Smooth muscle cell (in vitro differentiated cells): ENCODE data around the gene ARHGAP11A. TPM values are rescaled to one million over a fixed set of nuclear protein-coding genes. Genes with fewer than 3 reads are reported as not detected.

Experiments used
- DNase-seq: peaks from one replicate; lab custom pipeline; 2025; ENCODE audit not compliant: unreplicated experiment; lab: John Stamatoyannopoulos, UW
- H2AFZ ChIP-seq: fragments of 200-600 bp; sonication (generic); 2 replicates; pipeline ENCODE4 v1.6.0; 2016; ENCODE audit warnings: antibody characterized with exemption, low read depth, mild to moderate bottlenecking
- H3F3A ChIP-seq: fragments of 200-600 bp; sonication (generic); 2 replicates; pipeline ENCODE4 v1.6.0; 2017; ENCODE audit warnings: antibody characterized with exemption, low read depth
- H3K27ac ChIP-seq: fragments of 200-600 bp; sonication (generic); 2 replicates; pipeline ENCODE4 v1.5.1; 2016; ENCODE audit warnings: low read depth, mild to moderate bottlenecking
- H3K27me3 ChIP-seq: fragments of 200-600 bp; sonication (generic); 2 replicates; pipeline ENCODE4 v1.6.1; 2016; ENCODE audit warnings: low read depth, mild to moderate bottlenecking
- H3K36me3 ChIP-seq: fragments of 200-600 bp; sonication (generic); 2 replicates; pipeline ENCODE4 v1.5.1; 2016; ENCODE audit warnings: low read depth
- H3K4me1 ChIP-seq: fragments of 200-600 bp; sonication (generic); 2 replicates; pipeline ENCODE4 v1.5.1; 2016; ENCODE audit warnings: low read depth
- H3K4me2 ChIP-seq: fragments of 200-600 bp; sonication (generic); 2 replicates; pipeline ENCODE4 v1.6.0; 2016; ENCODE audit warnings: mild to moderate bottlenecking
- H3K4me3 ChIP-seq: fragments of 200-600 bp; sonication (generic); 2 replicates; pipeline ENCODE4 v1.5.1; 2016; ENCODE audit warnings: mild to moderate bottlenecking
- H3K79me2 ChIP-seq: fragments of 200-600 bp; sonication (generic); 2 replicates; pipeline ENCODE4 v1.6.0; 2016; ENCODE audit warnings: low read depth, mild to moderate bottlenecking
- H3K9ac ChIP-seq: fragments of 200-600 bp; sonication (generic); 2 replicates; pipeline ENCODE4 v1.6.0; 2016; ENCODE audit warnings: low read depth
- H3K9me3 ChIP-seq: fragments of 200-600 bp; sonication (generic); replicated peaks from 2 replicates; pipeline ENCODE4 v1.5.1; 2016; ENCODE audit warnings: low read depth
- H4K20me1 ChIP-seq: fragments of 200-600 bp; sonication (generic); 2 replicates; pipeline ENCODE4 v1.6.0; 2016; ENCODE audit warnings: low read depth
- CTCF ChIP-seq: fragments of 200-600 bp; sonication (generic); IDR thresholded peaks from 2 replicates; pipeline ENCODE4 v1.5.1; 2017; ENCODE audit warnings: borderline replicate concordance, mild to moderate bottlenecking, antibody characterized with exemption; ENCODE audit not compliant: insufficient read depth, poor library complexity, severe bottlenecking
- whole genome bisulfite sequencing: methylation state at CpG from one replicate; pipeline ENCODE4 v1.1.7; 2016; ENCODE audit warnings: low lambda C conversion rate; 5-methylcytosine and 5-hydroxymethylcytosine counted together
- polyA plus RNA-seq: library from polyadenylated mRNA; unstranded; fragments of >200 nt; fragmentation: Nextera tagmentation; extraction: Ambion mirVana; gene quantifications from 2 replicates; pipeline ENCODE4 v1.2.1, GENCODE V29; 2016
- total RNA-seq: library from RNA; depleted of rRNA; stranded (reverse); fragments of >200 nt; gene quantifications from 2 replicates; pipeline ENCODE4 v1.2.3, GENCODE V29; 2014

The ARHGAP11A gene
- total and polyA plus RNA-seq, 2 experiments from 2014 or later, result 7.8 to 9.1 TPM

DNA sequence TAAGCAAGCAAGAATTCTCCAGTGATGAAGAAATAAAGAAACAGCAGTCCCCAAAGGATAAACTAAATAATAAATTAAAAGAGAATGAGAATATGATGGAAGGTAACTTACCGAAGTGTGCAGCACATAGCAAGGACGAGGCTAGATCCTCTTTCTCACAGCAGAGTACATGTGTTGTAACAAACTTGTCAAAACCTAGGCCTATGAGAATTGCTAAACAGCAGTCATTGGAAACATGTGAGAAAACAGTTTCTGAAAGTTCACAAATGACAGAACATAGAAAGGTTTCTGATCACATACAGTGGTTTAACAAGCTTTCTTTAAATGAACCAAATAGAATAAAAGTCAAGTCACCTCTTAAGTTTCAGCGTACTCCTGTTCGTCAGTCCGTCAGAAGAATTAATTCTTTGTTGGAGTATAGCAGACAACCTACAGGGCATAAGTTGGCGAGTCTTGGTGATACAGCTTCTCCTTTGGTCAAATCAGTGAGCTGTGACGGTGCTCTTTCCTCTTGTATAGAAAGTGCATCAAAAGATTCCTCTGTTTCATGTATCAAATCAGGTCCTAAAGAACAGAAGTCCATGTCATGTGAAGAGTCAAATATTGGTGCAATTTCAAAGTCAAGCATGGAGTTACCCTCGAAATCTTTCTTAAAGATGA lies 21.7 kb downstream of the ARHGAP11A start:
- no peak for TF ChIP-seq CTCF
- no peak overlapping the region for H3K9ac ChIP-seq
- H3K27me3 ChIP-seq, result no peaks in the 10 kb centered on the region
- DNase-seq, result no peak
- H3K4me1 ChIP-seq, result no peaks in the 10 kb centered on the region
- 97% methylated on average over 8 of the region's 8 CpGs for WGBS
- H3F3A ChIP-seq, result no peaks in the 10 kb centered on the region
- no peak overlapping the region for H3K27ac ChIP-seq
- H3K4me3 ChIP-seq, result no peak overlapping the region
- peaks cover 17% of the 10 kb centered on the region for H3K36me3 ChIP-seq
- H3K79me2 ChIP-seq, result no peaks in the 10 kb centered on the region
- no peaks in the 10 kb centered on the region for H4K20me1 ChIP-seq
- H3K9me3 ChIP-seq, result no peaks in the 10 kb centered on the region
- no peak overlapping the region for H2AFZ ChIP-seq
- no peak overlapping the region for H3K4me2 ChIP-seq

DNA sequence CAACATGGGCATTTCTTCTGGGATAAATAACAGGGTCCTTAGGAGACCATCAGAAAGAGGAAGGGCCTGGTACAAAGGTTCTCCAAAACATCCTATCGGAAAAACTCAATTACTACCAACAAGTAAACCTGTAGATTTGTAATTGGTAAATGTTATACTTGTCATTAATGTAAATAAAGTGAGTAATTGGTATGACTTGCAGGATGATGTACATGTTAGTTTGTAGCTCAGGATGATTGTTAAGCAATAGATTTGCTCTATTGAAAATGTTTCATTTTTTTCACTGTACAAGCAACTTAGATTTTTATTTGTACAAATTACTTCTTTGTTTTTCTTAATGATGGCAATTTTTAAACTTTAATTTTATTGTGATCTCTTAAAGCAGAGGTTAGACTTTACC lies 22.4 kb downstream of the ARHGAP11A start:
- Histone ChIP-seq H3K4me3 (no peak overlapping the region), H3K9me3 (no peaks in the 10 kb centered on the region), H2AFZ (no peak overlapping the region), H3K27me3 (no peaks in the 10 kb centered on the region), H3F3A (no peaks in the 10 kb centered on the region), H4K20me1 (no peaks in the 10 kb centered on the region), H3K79me2 (no peaks in the 10 kb centered on the region), H3K4me2 (no peak overlapping the region), H3K27ac (no peak overlapping the region), H3K4me1 (no peaks in the 10 kb centered on the region), H3K9ac (no peak overlapping the region), H3K36me3 (peaks cover 17% of the 10 kb centered on the region)
- DNase-seq, result no peak
- WGBS, result 100% methylated on average over 1 of the region's 1 CpG
- no peak for TF ChIP-seq CTCF

DNA sequence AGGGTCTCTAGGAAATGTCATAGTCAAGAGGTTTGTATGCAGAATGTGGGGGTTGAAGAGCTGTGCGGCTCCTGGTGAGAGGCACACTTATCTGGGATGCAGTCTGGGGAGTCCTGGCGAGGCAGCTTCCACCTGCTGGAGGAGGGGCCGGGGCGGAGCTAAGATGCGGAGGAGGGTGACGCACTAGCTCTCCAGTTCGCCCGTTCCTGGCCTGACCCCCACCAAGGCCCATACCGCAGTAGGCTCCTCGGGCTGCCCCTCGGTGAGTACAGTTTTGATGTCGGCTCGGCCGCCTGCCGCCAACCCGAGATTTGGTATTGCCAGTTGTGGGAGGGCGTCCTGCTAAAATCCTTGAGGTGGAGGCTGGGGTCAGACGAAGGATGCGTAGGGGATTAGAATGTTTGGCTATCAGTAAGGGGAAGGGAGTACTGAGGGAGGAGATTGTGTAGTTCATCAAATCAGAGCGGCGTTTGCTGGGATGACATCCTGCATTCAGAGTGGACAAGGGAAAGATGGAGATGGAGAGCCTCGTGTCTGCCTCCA lies 26.3 kb downstream of the ARHGAP11A start, which contains the start of gene SCG5:
TSS of gene SCG5 (plus strand) at position 194 of the 543 bp plus-strand sequence. CDS start 1,883 bp downstream, outside the sequence.
- no peaks in the 10 kb centered on the region for H4K20me1 ChIP-seq
- H3K27ac ChIP-seq, result no peak within 1 kb of the TSS
- no peak for TF ChIP-seq CTCF
- no peaks in the 10 kb centered on the region for H3K9me3 ChIP-seq
- no peak within 1 kb of the TSS for H3K9ac ChIP-seq
- no peaks in the 10 kb centered on the region for H3K4me1 ChIP-seq
- H3K36me3 ChIP-seq, result peaks cover 8% of the 10 kb centered on the region
- peak within 1 kb of the TSS; percentile 83 for H3K4me2 ChIP-seq
- H3K79me2 ChIP-seq, result no peaks in the 10 kb centered on the region
- H3K4me3 ChIP-seq, result peak within 1 kb of the TSS; percentile 37
- 25% methylated on average over 22 of the region's 22 CpGs for WGBS
- H3K27me3 ChIP-seq, result no peaks in the 10 kb centered on the region
- no peak for DNase-seq
- peak within 1 kb of the TSS; percentile 42 for H2AFZ ChIP-seq
- no peaks in the 10 kb centered on the region for H3F3A ChIP-seq
